ENCODE measurements around the gene ANKS1B. TPM values are rescaled to one million over a fixed set of nuclear protein-coding genes. Genes with fewer than 3 reads are reported as not detected.

Gene ANKS1B
- 1 to 10 TPM in 1 of 2 donors, under 1 TPM in 1; 0.67 to 3.4 TPM for total RNA-seq
- polyA plus RNA-seq = under 1 TPM; 0.03 to 0.39 TPM

DNA sequence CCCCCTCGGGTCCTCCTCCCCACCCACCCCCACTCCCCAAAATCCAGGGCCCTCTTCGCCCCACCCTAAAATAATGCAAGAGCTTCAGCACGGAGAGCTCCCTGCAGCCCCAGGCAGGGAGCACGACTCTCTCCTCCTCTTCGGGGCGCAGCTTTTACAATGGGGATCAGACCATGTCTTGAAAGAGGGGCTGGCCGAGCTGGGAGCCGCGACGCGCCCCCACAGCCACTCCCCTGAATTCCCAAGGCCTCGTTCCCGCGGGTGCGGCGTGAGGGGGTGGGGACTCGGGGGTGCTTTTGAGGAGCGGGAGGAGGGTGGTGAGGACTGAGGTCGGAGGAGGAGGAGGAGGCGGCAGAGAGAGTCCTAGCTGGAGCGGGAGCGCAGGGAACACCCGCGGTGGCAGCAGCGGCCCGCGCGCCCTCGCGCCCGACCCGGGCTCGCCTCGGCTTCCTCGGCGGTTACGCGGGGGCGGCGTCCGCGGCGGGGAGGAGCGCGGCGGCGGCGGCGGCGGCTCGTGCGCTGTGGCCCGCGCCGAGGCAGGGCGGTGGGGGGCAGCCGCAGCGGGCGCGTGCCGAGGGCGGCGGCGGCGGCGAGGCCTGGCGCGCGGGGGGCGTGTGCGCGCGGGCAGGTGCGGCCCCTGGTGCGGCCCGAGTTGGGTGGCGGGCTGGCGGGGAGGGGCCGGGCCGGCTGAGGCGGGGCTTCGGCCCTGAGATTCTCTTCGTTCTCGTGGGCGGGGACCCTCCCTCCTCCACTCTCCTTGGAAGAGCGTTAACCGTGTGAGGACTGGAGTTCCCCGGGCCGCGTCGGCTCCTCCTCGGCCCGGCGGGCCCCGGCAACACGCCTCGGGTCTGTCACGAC is at the start of gene ANKS1B:
Gene ANKS1B, minus strand, starts transcription at position 666 of the 858 bp plus-strand sequence. CDS start 699 bp downstream, outside the sequence.
- H3K4me3 ChIP-seq (ENCODE audit: low read depth in 1 of 3, low read length in 3 of 3) = peak within 1 kb of the TSS; percentile 62 to 76 (median 69)
- DNase-seq (ENCODE audit: low spot score) = peak; percentile 37
- H3K9me3 ChIP-seq (ENCODE audit: control insufficient read depth in 4 of 4, low read length in 3 of 4) = no peaks in the 10 kb centered on the region
- H3K36me3 ChIP-seq (ENCODE audit: control insufficient read depth in 4 of 4, insufficient read depth in 3 of 4, low read depth in 1 of 4, low read length in 3 of 4) = no peaks in the 10 kb centered on the region
- H3K27me3 ChIP-seq (ENCODE audit: control insufficient read depth in 4 of 4, insufficient read depth in 4 of 4, low read length in 3 of 4) = peaks cover 0 to 3% (median 0%) of the 10 kb centered on the region in 4 donors
- 1% methylated on average over 98 of the region's 98 CpGs for WGBS
- TF ChIP-seq RXRA (IDR thresholded peaks at IDR 0.05) = no peak
- TF ChIP-seq RAD21 (IDR thresholded peaks at IDR 0.05) = no peak
- TF ChIP-seq FOXA2 (IDR thresholded peaks at IDR 0.05) = no peak
- TF ChIP-seq, protein P1, sequence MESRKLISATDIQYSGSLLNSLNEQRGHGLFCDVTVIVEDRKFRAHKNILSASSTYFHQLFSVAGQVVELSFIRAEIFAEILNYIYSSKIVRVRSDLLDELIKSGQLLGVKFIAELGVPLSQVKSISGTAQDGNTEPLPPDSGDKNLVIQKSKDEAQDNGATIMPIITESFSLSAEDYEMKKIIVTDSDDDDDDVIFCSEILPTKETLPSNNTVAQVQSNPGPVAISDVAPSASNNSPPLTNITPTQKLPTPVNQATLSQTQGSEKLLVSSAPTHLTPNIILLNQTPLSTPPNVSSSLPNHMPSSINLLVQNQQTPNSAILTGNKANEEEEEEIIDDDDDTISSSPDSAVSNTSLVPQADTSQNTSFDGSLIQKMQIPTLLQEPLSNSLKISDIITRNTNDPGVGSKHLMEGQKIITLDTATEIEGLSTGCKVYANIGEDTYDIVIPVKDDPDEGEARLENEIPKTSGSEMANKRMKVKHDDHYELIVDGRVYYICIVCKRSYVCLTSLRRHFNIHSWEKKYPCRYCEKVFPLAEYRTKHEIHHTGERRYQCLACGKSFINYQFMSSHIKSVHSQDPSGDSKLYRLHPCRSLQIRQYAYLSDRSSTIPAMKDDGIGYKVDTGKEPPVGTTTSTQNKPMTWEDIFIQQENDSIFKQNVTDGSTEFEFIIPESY (IDR thresholded peaks at IDR 0.05) = no peak
- no peak for TF ChIP-seq JUND (IDR thresholded peaks at IDR 0.05)
- no peak for TF ChIP-seq HNF4G (IDR thresholded peaks at IDR 0.05)
- TF ChIP-seq, protein P2, sequence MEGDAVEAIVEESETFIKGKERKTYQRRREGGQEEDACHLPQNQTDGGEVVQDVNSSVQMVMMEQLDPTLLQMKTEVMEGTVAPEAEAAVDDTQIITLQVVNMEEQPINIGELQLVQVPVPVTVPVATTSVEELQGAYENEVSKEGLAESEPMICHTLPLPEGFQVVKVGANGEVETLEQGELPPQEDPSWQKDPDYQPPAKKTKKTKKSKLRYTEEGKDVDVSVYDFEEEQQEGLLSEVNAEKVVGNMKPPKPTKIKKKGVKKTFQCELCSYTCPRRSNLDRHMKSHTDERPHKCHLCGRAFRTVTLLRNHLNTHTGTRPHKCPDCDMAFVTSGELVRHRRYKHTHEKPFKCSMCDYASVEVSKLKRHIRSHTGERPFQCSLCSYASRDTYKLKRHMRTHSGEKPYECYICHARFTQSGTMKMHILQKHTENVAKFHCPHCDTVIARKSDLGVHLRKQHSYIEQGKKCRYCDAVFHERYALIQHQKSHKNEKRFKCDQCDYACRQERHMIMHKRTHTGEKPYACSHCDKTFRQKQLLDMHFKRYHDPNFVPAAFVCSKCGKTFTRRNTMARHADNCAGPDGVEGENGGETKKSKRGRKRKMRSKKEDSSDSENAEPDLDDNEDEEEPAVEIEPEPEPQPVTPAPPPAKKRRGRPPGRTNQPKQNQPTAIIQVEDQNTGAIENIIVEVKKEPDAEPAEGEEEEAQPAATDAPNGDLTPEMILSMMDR (IDR thresholded peaks at IDR 0.05; ENCODE audit: low read depth, low read length, missing input control) = no peak
- no peak for TF ChIP-seq HNF4A (conservative IDR thresholded peaks at IDR 0.05)
- no peak for TF ChIP-seq TAF1 (conservative IDR thresholded peaks at IDR 0.05)
- TF ChIP-seq, protein P3, sequence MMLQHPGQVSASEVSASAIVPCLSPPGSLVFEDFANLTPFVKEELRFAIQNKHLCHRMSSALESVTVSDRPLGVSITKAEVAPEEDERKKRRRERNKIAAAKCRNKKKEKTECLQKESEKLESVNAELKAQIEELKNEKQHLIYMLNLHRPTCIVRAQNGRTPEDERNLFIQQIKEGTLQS (IDR thresholded peaks at IDR 0.05) = no peak
- TF ChIP-seq EGR1 (IDR thresholded peaks at IDR 0.05; ENCODE audit: low read depth in 2 of 2) = no peak
- TF ChIP-seq, protein P4, sequence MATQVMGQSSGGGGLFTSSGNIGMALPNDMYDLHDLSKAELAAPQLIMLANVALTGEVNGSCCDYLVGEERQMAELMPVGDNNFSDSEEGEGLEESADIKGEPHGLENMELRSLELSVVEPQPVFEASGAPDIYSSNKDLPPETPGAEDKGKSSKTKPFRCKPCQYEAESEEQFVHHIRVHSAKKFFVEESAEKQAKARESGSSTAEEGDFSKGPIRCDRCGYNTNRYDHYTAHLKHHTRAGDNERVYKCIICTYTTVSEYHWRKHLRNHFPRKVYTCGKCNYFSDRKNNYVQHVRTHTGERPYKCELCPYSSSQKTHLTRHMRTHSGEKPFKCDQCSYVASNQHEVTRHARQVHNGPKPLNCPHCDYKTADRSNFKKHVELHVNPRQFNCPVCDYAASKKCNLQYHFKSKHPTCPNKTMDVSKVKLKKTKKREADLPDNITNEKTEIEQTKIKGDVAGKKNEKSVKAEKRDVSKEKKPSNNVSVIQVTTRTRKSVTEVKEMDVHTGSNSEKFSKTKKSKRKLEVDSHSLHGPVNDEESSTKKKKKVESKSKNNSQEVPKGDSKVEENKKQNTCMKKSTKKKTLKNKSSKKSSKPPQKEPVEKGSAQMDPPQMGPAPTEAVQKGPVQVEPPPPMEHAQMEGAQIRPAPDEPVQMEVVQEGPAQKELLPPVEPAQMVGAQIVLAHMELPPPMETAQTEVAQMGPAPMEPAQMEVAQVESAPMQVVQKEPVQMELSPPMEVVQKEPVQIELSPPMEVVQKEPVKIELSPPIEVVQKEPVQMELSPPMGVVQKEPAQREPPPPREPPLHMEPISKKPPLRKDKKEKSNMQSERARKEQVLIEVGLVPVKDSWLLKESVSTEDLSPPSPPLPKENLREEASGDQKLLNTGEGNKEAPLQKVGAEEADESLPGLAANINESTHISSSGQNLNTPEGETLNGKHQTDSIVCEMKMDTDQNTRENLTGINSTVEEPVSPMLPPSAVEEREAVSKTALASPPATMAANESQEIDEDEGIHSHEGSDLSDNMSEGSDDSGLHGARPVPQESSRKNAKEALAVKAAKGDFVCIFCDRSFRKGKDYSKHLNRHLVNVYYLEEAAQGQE (IDR thresholded peaks at IDR 0.05) = no peak
- TF ChIP-seq FOXA1 (IDR thresholded peaks at IDR 0.05) = no peak
- TF ChIP-seq YY1 (IDR thresholded peaks at IDR 0.05) = no peak
- TF ChIP-seq, protein P5, sequence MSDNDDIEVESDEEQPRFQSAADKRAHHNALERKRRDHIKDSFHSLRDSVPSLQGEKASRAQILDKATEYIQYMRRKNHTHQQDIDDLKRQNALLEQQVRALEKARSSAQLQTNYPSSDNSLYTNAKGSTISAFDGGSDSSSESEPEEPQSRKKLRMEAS (IDR thresholded peaks at IDR 0.05) = no peak
- TF ChIP-seq NR2F2 (IDR thresholded peaks at IDR 0.05) = no peak
- no peak within 1 kb of the TSS for H3K9ac ChIP-seq (ENCODE audit: low read depth in 1 of 2, low read length in 2 of 2)
- no peak within 1 kb of the TSS for H3K27ac ChIP-seq (ENCODE audit: low read depth in 1 of 2, low read length in 2 of 2)
- H3K4me1 ChIP-seq (ENCODE audit: control insufficient read depth in 4 of 4, insufficient read depth in 4 of 4, low read length in 3 of 4) = peaks cover 0 to 9% (median 3%) of the 10 kb centered on the region in 4 donors
